ENCODE data around the gene ABCC4.

GRCh38 chr13:95261956-95262355, 39.3 kb downstream of the ABCC4 start:
- TF ChIP-seq, protein P1, sequence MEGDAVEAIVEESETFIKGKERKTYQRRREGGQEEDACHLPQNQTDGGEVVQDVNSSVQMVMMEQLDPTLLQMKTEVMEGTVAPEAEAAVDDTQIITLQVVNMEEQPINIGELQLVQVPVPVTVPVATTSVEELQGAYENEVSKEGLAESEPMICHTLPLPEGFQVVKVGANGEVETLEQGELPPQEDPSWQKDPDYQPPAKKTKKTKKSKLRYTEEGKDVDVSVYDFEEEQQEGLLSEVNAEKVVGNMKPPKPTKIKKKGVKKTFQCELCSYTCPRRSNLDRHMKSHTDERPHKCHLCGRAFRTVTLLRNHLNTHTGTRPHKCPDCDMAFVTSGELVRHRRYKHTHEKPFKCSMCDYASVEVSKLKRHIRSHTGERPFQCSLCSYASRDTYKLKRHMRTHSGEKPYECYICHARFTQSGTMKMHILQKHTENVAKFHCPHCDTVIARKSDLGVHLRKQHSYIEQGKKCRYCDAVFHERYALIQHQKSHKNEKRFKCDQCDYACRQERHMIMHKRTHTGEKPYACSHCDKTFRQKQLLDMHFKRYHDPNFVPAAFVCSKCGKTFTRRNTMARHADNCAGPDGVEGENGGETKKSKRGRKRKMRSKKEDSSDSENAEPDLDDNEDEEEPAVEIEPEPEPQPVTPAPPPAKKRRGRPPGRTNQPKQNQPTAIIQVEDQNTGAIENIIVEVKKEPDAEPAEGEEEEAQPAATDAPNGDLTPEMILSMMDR (IDR thresholded peaks at IDR 0.05), result no peak
- no peak for TF ChIP-seq EZH2 (IDR thresholded peaks at IDR 0.05; ENCODE audit: borderline replicate concordance, insufficient read depth, low read depth, low read length, poor library complexity, severe bottlenecking)
